SK-N-SH treated with all-trans-retinoic acid at 6 μM for 48 hours (cell line): ENCODE measurements around the gene NTM.

Experiments
- BACH2 ChIP-seq: fragments of 250-450 bp; sonication (Bioruptor Pico); IDR thresholded peaks from 2 replicates; pipeline ENCODE4 v1.9.0; 2021; ENCODE audit warnings: mild to moderate bottlenecking, borderline replicate concordance
- CSRNP3 ChIP-seq: fragments of 250-450 bp; sonication (Bioruptor Pico); IDR thresholded peaks from 2 replicates; pipeline ENCODE4 v1.5.1; 2021; ENCODE audit warnings: mild to moderate bottlenecking, moderate library complexity
- PATZ1 ChIP-seq: fragments of 250-450 bp; sonication (Bioruptor Pico); IDR thresholded peaks from 2 replicates; pipeline ENCODE4 v1.8.0; 2020; ENCODE audit warnings: mild to moderate bottlenecking, moderate library complexity, borderline replicate concordance
- POU6F1 ChIP-seq: fragments of 250-450 bp; sonication (Bioruptor Pico); IDR thresholded peaks from 2 replicates; pipeline ENCODE4 v1.8.0; 2021; ENCODE audit warnings: low read depth, mild to moderate bottlenecking, moderate library complexity, borderline replicate concordance
- RARB ChIP-seq: fragments of 250-450 bp; sonication (Bioruptor Pico); IDR thresholded peaks from 2 replicates; pipeline ENCODE4 v1.8.0; 2021; ENCODE audit warnings: mild to moderate bottlenecking, moderate library complexity
- ZNF565 ChIP-seq: fragments of 450-650 bp; formaldehyde crosslinking; conservative IDR thresholded peaks from 2 replicates; pipeline ENCODE4 v1.5.0; 2020; ENCODE audit warnings: low read depth, mild to moderate bottlenecking, moderate library complexity
- ZNF8 ChIP-seq: fragments of 450-650 bp; formaldehyde crosslinking; IDR thresholded peaks from 2 replicates; pipeline ENCODE4 v1.5.0; 2020; ENCODE audit warnings: mild to moderate bottlenecking, moderate library complexity

GRCh38 chr11:131833366-131833765 lies 463.0 kb downstream of the NTM start:
- TF ChIP-seq RARB, result no peak
- TF ChIP-seq ZNF8 (CRISPR knock-in tag), result no peak
- no peak for TF ChIP-seq CSRNP3
- no peak for TF ChIP-seq BACH2
- TF ChIP-seq PATZ1 (CRISPR knock-in tag), result no peak
- TF ChIP-seq ZNF565 (CRISPR knock-in tag), result no peak
- no peak for TF ChIP-seq POU6F1 (CRISPR knock-in tag)
